K562 (cell line): Measurements from ENCODE around the gene PSMA8. TPM values are rescaled to one million over a fixed set of nuclear protein-coding genes. Genes with fewer than 3 reads are reported as not detected.

ENCODE experiments used
- BCL6 ChIP-seq: fragments of 250-450 bp; sonication (Bioruptor Pico); IDR thresholded peaks from 2 replicates; pipeline ENCODE4 v1.4.0; 2020
- COPS2 ChIP-seq: fragments of 450-650 bp; conservative IDR thresholded peaks from 2 replicates; pipeline ENCODE4 v1.6.1; 2016; ENCODE audit warnings: mild to moderate bottlenecking, moderate library complexity
- CREM ChIP-seq: IDR thresholded peaks from 2 replicates; pipeline ENCODE4 v1.6.1; 2014; ENCODE audit warnings: antibody characterized with exemption, low read depth
- HDGF ChIP-seq: fragments of 450-650 bp; IDR thresholded peaks from 2 replicates; pipeline ENCODE4 v1.6.1; 2016
- LEF1 ChIP-seq: fragments of 450-650 bp; IDR thresholded peaks from 2 replicates; pipeline ENCODE4 v1.6.1; 2016; ENCODE audit warnings: mild to moderate bottlenecking
- NFXL1 ChIP-seq: fragments of 450-650 bp; formaldehyde crosslinking; IDR thresholded peaks from 2 replicates; pipeline ENCODE4 v1.4.0; 2021; ENCODE audit warnings: mild to moderate bottlenecking
- NONO ChIP-seq, 2 experiments: fragments of 200-400 bp in 1 of 2; fragments of 450-650 bp in 1 of 2; formaldehyde crosslinking in 1 of 2; IDR thresholded peaks; 2 replicates each; pipeline ENCODE4 v1.6.1; 2017; ENCODE audit warnings: low read depth in 2 of 2, mild to moderate bottlenecking in 2 of 2, moderate library complexity in 2 of 2, low read length in 1 of 2
- PCBP1 ChIP-seq: fragments of 200-400 bp; formaldehyde crosslinking; IDR thresholded peaks from 2 replicates; pipeline ENCODE4 v1.6.1; 2018; ENCODE audit warnings: mild to moderate bottlenecking, low read depth, low read length; ENCODE audit not compliant: poor library complexity, severe bottlenecking
- PHTF2 ChIP-seq: fragments of 250-450 bp; sonication (Bioruptor Pico); IDR thresholded peaks from 2 replicates; pipeline ENCODE4 v1.5.0; 2021; ENCODE audit warnings: mild to moderate bottlenecking
- PYGO2 ChIP-seq: fragments of 450-650 bp; IDR thresholded peaks from 2 replicates; pipeline ENCODE4 v1.6.1; 2016; ENCODE audit warnings: mild to moderate bottlenecking, missing genetic modification characterization, moderate library complexity, missing compliant biosample characterization
- RBBP5 ChIP-seq: fragments of 200-600 bp; sonication (generic); IDR thresholded peaks from 2 replicates; pipeline ENCODE4 v1.6.1; 2012; ENCODE audit warnings: borderline replicate concordance, mild to moderate bottlenecking, low read length, control low read depth, inconsistent platforms; ENCODE audit not compliant: insufficient read depth, poor library complexity, severe bottlenecking
- RBM34 ChIP-seq: fragments of 200-400 bp; formaldehyde crosslinking; IDR thresholded peaks from 2 replicates; pipeline ENCODE4 v1.6.1; 2018; ENCODE audit warnings: low read length, borderline replicate concordance; ENCODE audit not compliant: insufficient read depth
- RHOXF2B ChIP-seq: fragments of 250-450 bp; sonication (Bioruptor Pico); conservative IDR thresholded peaks from 2 replicates; pipeline ENCODE4 v1.5.1; 2021
- XRCC3 ChIP-seq: fragments of 450-650 bp; IDR thresholded peaks from 2 replicates; pipeline ENCODE4 v1.6.1; 2017; ENCODE audit warnings: mild to moderate bottlenecking, moderate library complexity
- ZKSCAN1 ChIP-seq: fragments of 150-350 bp; IDR thresholded peaks from 2 replicates; pipeline ENCODE4 v1.6.1; 2016; ENCODE audit warnings: low read depth, low read length
- ZNF121 ChIP-seq: sonication (generic); formaldehyde crosslinking; conservative IDR thresholded peaks from 2 replicates; pipeline ENCODE4 v1.8.0; 2022; ENCODE audit warnings: missing genetic modification reagents
- ZNF274 ChIP-seq: IDR thresholded peaks from 2 replicates; pipeline ENCODE4 v1.6.1; 2011; ENCODE audit warnings: low read depth, mild to moderate bottlenecking, low read length, moderate library complexity, borderline replicate concordance
- ZNF408 ChIP-seq: fragments of 250-450 bp; sonication (Bioruptor Pico); IDR thresholded peaks from 2 replicates; pipeline ENCODE4 v1.4.0; 2020; ENCODE audit warnings: low read depth, mild to moderate bottlenecking, moderate library complexity
- ZNF586 ChIP-seq: fragments of 450-650 bp; formaldehyde crosslinking; conservative IDR thresholded peaks from 2 replicates; pipeline ENCODE4 v1.4.0; 2020; ENCODE audit warnings: mild to moderate bottlenecking, moderate library complexity
- ZSCAN29 ChIP-seq: fragments of 450-650 bp; IDR thresholded peaks from 2 replicates; pipeline ENCODE4 v1.6.1; 2017
- polyA plus RNA-seq, 8 experiments: library from polyadenylated mRNA; depleted of rRNA in 4 of 8; stranded (reverse) in 5 of 8; unstranded in 3 of 8; fragments of >200 nt; fragmentation: Nextera tagmentation in 2 of 8; fragmentation: Illumina TruSeq in 1 of 8; extraction: Ambion mirVana in 2 of 8; extraction: Trizol in 1 of 8; gene quantifications; 2 replicates each; pipeline versions ENCODE4 v1.2.1 to v1.2.3, GENCODE V29; 2011 to 2014; ENCODE audit warnings: inconsistent platforms in 1 of 8, missing spikeins in 1 of 8
- total RNA-seq, 7 experiments: library from RNA; depleted of rRNA in 6 of 7; stranded (reverse); fragments of >200 nt in 6 of 7; fragmentation: Illumina TruSeq in 2 of 7; extraction: Trizol in 2 of 7; gene quantifications; 2 replicates each; pipeline versions ENCODE4 v1.2.1 to v1.2.3, GENCODE V29; 2011 to 2021; ENCODE audit warnings: low replicate concordance in 1 of 7
- TF ChIP-seq, protein P1 (sequence below): fragments of 450-650 bp; formaldehyde crosslinking; IDR thresholded peaks from 2 replicates; pipeline ENCODE4 v1.4.0; 2020; ENCODE audit warnings: mild to moderate bottlenecking
- TF ChIP-seq, protein P2 (sequence below), 2 experiments: fragments of 450-650 bp in 1 of 2; sonication (generic) in 1 of 2; formaldehyde crosslinking; conservative IDR thresholded peaks; 2 replicates each; pipeline versions ENCODE4 v1.4.0 to v1.8.1; 2020 to 2022; ENCODE audit warnings: mild to moderate bottlenecking in 1 of 2, missing genetic modification reagents in 1 of 2
- TF ChIP-seq, protein P3 (sequence below): fragments of 200-800 bp; sonication (Bioruptor generic); IDR thresholded peaks from 2 replicates; pipeline ENCODE4 v1.6.1; 2017; ENCODE audit warnings: missing genetic modification characterization, missing compliant biosample characterization
- TF ChIP-seq, protein P4 (sequence below): fragments of 450-650 bp; IDR thresholded peaks from 2 replicates; pipeline ENCODE4 v1.6.1; 2017; ENCODE audit warnings: antibody characterized with exemption

Gene PSMA8
- total and polyA plus RNA-seq, 9 of the 15 experiments (the other 6 are each of a cell fraction or from before 2014, with no cell fraction given): not detected

DNA sequence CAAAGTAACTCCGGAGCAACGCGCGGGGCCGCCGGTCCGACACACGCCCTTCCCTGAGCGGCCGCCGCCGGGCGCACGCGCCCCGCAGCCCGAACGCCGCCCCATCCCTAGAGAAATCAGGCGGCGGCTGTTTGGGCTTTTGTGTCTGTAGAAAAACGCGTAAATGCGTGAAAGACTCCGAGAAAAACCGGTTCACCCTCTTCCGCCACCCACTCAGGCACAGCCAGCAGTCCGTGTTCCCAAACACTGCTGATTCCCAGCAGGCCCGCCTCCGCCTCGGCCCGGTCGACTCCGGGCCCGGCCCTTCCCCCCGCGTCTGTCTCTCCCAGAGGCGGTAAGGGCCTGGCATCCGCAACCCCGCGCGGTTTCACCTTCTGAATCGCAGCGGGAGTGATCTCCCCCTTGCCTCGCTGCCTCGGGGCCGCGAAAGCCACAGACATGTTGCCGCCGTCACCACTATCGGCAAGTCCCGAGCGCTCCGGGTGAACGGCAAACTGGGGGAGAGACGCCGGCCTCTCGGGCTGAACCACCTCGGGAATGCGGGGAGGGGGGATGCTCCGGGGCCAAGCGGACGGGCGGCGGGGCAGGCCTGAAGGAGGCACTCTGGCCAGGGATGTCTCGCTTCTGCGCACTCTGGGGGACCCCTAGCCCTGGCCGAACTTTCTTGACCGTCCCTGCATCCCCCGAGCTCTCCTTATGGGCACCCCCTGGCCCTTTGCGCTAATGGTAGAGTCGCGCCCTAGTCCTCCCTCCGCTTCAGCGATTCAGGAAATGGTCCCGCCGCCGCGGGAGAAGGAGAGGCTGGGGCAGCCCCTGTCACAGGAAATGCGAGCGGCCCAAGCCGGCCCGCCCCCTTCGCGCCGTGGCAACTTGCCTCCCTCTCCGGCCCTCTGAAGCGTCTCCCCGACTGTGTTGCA is 43.3 kb upstream of the PSMA8 start, which contains the start of gene SS18 (continued):
- TF ChIP-seq RBM34: no peak
- TF ChIP-seq LEF1: no peak; the same call in 1 of the 2 replicates
- TF ChIP-seq ZNF121 (CRISPR knock-in tag): no peak
- TF ChIP-seq ZKSCAN1: peak; percentile 16; the same call in 1 of the 2 replicates
- TF ChIP-seq, protein P1, sequence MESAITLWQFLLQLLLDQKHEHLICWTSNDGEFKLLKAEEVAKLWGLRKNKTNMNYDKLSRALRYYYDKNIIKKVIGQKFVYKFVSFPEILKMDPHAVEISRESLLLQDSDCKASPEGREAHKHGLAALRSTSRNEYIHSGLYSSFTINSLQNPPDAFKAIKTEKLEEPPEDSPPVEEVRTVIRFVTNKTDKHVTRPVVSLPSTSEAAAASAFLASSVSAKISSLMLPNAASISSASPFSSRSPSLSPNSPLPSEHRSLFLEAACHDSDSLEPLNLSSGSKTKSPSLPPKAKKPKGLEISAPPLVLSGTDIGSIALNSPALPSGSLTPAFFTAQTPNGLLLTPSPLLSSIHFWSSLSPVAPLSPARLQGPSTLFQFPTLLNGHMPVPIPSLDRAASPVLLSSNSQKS (CRISPR knock-in tag): no peak
- TF ChIP-seq PCBP1: peak; percentile 87
- no peak for TF ChIP-seq HDGF
- peak; percentile 20; the same call in 1 of the 2 replicates for TF ChIP-seq PYGO2 (tag)
- no peak for TF ChIP-seq NFXL1 (CRISPR knock-in tag)
- TF ChIP-seq NONO (IDR thresholded peaks at IDR 0.05; ENCODE audit: low read depth in 2 of 2, low read length in 1 of 2): peak; percentile 40 to 100; a peak in 3 of 4 replicates
- peak; percentile 46 for TF ChIP-seq CREM
- no peak for TF ChIP-seq ZNF408
- TF ChIP-seq COPS2: no peak
- TF ChIP-seq XRCC3: no peak
- TF ChIP-seq, protein P2, sequence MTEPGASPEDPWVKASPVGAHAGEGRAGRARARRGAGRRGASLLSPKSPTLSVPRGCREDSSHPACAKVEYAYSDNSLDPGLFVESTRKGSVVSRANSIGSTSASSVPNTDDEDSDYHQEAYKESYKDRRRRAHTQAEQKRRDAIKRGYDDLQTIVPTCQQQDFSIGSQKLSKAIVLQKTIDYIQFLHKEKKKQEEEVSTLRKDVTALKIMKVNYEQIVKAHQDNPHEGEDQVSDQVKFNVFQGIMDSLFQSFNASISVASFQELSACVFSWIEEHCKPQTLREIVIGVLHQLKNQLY (CRISPR knock-in tag; conservative IDR thresholded peaks at IDR 0.05): no peak
- no peak for TF ChIP-seq PHTF2 (CRISPR knock-in tag)
- TF ChIP-seq ZNF274: no peak
- TF ChIP-seq, protein P3, sequence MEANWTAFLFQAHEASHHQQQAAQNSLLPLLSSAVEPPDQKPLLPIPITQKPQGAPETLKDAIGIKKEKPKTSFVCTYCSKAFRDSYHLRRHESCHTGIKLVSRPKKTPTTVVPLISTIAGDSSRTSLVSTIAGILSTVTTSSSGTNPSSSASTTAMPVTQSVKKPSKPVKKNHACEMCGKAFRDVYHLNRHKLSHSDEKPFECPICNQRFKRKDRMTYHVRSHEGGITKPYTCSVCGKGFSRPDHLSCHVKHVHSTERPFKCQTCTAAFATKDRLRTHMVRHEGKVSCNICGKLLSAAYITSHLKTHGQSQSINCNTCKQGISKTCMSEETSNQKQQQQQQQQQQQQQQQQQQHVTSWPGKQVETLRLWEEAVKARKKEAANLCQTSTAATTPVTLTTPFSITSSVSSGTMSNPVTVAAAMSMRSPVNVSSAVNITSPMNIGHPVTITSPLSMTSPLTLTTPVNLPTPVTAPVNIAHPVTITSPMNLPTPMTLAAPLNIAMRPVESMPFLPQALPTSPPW: peak; percentile 73
- peak; percentile 93 for TF ChIP-seq RBBP5
- no peak for TF ChIP-seq ZSCAN29
- no peak for TF ChIP-seq BCL6 (CRISPR knock-in tag)
- no peak for TF ChIP-seq RHOXF2B (CRISPR knock-in tag)
- TF ChIP-seq ZNF586: no peak; the same call in 1 of the 2 replicates
- TF ChIP-seq, protein P4, sequence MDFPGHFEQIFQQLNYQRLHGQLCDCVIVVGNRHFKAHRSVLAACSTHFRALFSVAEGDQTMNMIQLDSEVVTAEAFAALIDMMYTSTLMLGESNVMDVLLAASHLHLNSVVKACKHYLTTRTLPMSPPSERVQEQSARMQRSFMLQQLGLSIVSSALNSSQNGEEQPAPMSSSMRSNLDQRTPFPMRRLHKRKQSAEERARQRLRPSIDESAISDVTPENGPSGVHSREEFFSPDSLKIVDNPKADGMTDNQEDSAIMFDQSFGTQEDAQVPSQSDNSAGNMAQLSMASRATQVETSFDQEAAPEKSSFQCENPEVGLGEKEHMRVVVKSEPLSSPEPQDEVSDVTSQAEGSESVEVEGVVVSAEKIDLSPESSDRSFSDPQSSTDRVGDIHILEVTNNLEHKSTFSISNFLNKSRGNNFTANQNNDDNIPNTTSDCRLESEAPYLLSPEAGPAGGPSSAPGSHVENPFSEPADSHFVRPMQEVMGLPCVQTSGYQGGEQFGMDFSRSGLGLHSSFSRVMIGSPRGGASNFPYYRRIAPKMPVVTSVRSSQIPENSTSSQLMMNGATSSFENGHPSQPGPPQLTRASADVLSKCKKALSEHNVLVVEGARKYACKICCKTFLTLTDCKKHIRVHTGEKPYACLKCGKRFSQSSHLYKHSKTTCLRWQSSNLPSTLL: no peak
